HepG2 (cell line): ENCODE data around the gene ZSCAN21. TPM values are rescaled to one million over a fixed set of nuclear protein-coding genes. Genes with fewer than 3 reads are reported as not detected.

Experiments
- ADNP ChIP-seq: sonication (generic); formaldehyde crosslinking; IDR thresholded peaks from 2 replicates; pipeline ENCODE4 v1.4.0; 2020; ENCODE audit warnings: missing genetic modification reagents
- FOXO4 ChIP-seq: sonication (generic); formaldehyde crosslinking; conservative IDR thresholded peaks from 2 replicates; pipeline ENCODE4 v1.8.1; 2023; ENCODE audit warnings: missing genetic modification reagents
- GTF2F1 ChIP-seq: fragments of 150-350 bp; IDR thresholded peaks from 2 replicates; pipeline ENCODE4 v1.6.1; 2014; ENCODE audit warnings: low read length
- HNRNPL ChIP-seq: fragments of 200-400 bp; formaldehyde crosslinking; IDR thresholded peaks from 2 replicates; pipeline ENCODE4 v1.6.1; 2017; ENCODE audit warnings: mild to moderate bottlenecking, low read depth, low read length
- KDM3A ChIP-seq: IDR thresholded peaks from 2 replicates; pipeline ENCODE4 v1.6.1; 2018; ENCODE audit warnings: low read depth, missing compliant biosample characterization
- KMT2A ChIP-seq: sonication (generic); formaldehyde crosslinking; IDR thresholded peaks from 2 replicates; pipeline ENCODE4 v1.4.0; 2020; ENCODE audit warnings: missing genetic modification reagents
- NFYC ChIP-seq: IDR thresholded peaks from 2 replicates; pipeline ENCODE4 v1.6.1; 2016; ENCODE audit warnings: missing genetic modification reagents, missing compliant biosample characterization
- NONO ChIP-seq, 2 experiments: fragments of 450-650 bp in 1 of 2; sonication (generic) in 1 of 2; formaldehyde crosslinking in 1 of 2; IDR thresholded peaks in 1 of 2; conservative IDR thresholded peaks in 1 of 2; 2 replicates each; pipeline versions ENCODE4 v1.6.1 to v1.8.0; 2017 to 2022; ENCODE audit warnings: mild to moderate bottlenecking in 1 of 2, missing genetic modification reagents in 1 of 2, moderate library complexity in 1 of 2
- PITX1 ChIP-seq: sonication (generic); formaldehyde crosslinking; IDR thresholded peaks from 2 replicates; pipeline ENCODE4 v1.5.1; 2020; ENCODE audit warnings: mild to moderate bottlenecking, missing genetic modification reagents
- SMYD3 ChIP-seq: sonication (generic); formaldehyde crosslinking; IDR thresholded peaks from 2 replicates; pipeline ENCODE4 v1.8.1; 2023; ENCODE audit warnings: mild to moderate bottlenecking, missing genetic modification reagents
- TAF15 ChIP-seq: fragments of 200-400 bp; formaldehyde crosslinking; IDR thresholded peaks from one replicate; pipeline ENCODE4 v1.6.1; 2018; ENCODE audit warnings: mild to moderate bottlenecking, low read depth, low read length; ENCODE audit not compliant: poor library complexity, severe bottlenecking
- ZBTB33 ChIP-seq: sonication (generic); formaldehyde crosslinking; IDR thresholded peaks from 2 replicates; pipeline ENCODE4 v1.4.0; 2020; ENCODE audit warnings: missing genetic modification reagents
- ZBTB7A ChIP-seq: sonication (generic); formaldehyde crosslinking; IDR thresholded peaks from 2 replicates; pipeline ENCODE4 v1.8.0; 2022; ENCODE audit warnings: mild to moderate bottlenecking, missing genetic modification reagents
- ZNF10 ChIP-seq: sonication (generic); formaldehyde crosslinking; IDR thresholded peaks from 2 replicates; pipeline ENCODE4 v1.4.0; 2020; ENCODE audit warnings: mild to moderate bottlenecking, low read depth, missing genetic modification reagents, borderline replicate concordance
- ZNF17 ChIP-seq: sonication (generic); formaldehyde crosslinking; IDR thresholded peaks from 2 replicates; pipeline ENCODE4 v1.5.0; 2020; ENCODE audit warnings: mild to moderate bottlenecking, missing genetic modification reagents
- ZNF18 ChIP-seq: sonication (generic); formaldehyde crosslinking; IDR thresholded peaks from 2 replicates; pipeline ENCODE4 v1.8.0; 2022; ENCODE audit warnings: mild to moderate bottlenecking, missing genetic modification reagents; ENCODE audit not compliant: insufficient replicate concordance
- ZNF260 ChIP-seq: sonication (generic); formaldehyde crosslinking; IDR thresholded peaks from 2 replicates; pipeline ENCODE4 v1.4.0; 2020; ENCODE audit warnings: missing genetic modification reagents, low read depth, mild to moderate bottlenecking, borderline replicate concordance
- ZNF414 ChIP-seq: sonication (generic); formaldehyde crosslinking; IDR thresholded peaks from 2 replicates; pipeline ENCODE4 v1.5.0; 2020; ENCODE audit warnings: missing genetic modification reagents
- ZNF446 ChIP-seq: sonication (generic); formaldehyde crosslinking; IDR thresholded peaks from 2 replicates; pipeline ENCODE4 v1.5.0; 2020; ENCODE audit warnings: mild to moderate bottlenecking, missing genetic modification reagents
- ZNF557 ChIP-seq: sonication (generic); formaldehyde crosslinking; IDR thresholded peaks from 2 replicates; pipeline ENCODE4 v1.4.0; 2020; ENCODE audit warnings: missing genetic modification reagents
- ZNF562 ChIP-seq: sonication (generic); formaldehyde crosslinking; IDR thresholded peaks from 2 replicates; pipeline ENCODE4 v1.8.0; 2022; ENCODE audit warnings: missing genetic modification reagents, borderline replicate concordance
- ZNF619 ChIP-seq: sonication (generic); formaldehyde crosslinking; IDR thresholded peaks from 2 replicates; pipeline ENCODE4 v1.4.0; 2020; ENCODE audit warnings: mild to moderate bottlenecking, missing genetic modification reagents
- ZNF674 ChIP-seq: sonication (generic); formaldehyde crosslinking; IDR thresholded peaks from 2 replicates; pipeline ENCODE4 v1.5.0; 2020; ENCODE audit warnings: low read depth, mild to moderate bottlenecking, missing genetic modification reagents
- ZNF782 ChIP-seq: sonication (generic); formaldehyde crosslinking; IDR thresholded peaks from 2 replicates; pipeline ENCODE4 v1.4.0; 2020; ENCODE audit warnings: missing genetic modification reagents, mild to moderate bottlenecking, borderline replicate concordance
- polyA plus RNA-seq, 8 experiments: library from polyadenylated mRNA; depleted of rRNA in 3 of 8; stranded (reverse) in 7 of 8; unstranded in 1 of 8; fragments of >200 nt; fragmentation: Illumina TruSeq in 4 of 8; extraction: Trizol in 4 of 8; gene quantifications; 2 replicates each; pipeline versions ENCODE4 v1.2.1 to v1.2.3, GENCODE V29; 2011 to 2016; ENCODE audit warnings: low read depth in 4 of 8, missing spikeins in 1 of 8, mixed read lengths in 1 of 8; ENCODE audit not compliant: insufficient read depth in 1 of 8
- total RNA-seq, 5 experiments: library from RNA; depleted of rRNA; stranded (reverse); fragments of >200 nt; fragmentation: Illumina TruSeq; extraction: Trizol; gene quantifications; 2 replicates each; pipeline ENCODE4 v1.2.3, GENCODE V29; 2016; ENCODE audit warnings: low read depth in 1 of 5

ZSCAN21 gene
- total and polyA plus RNA-seq, 2 of the 13 experiments (the other 11 are each of a cell fraction or from before 2014, with no cell fraction given) = 7.0 to 10.0 TPM

GRCh38 chr7:100015232-100016214, 34.1 kb upstream of the ZSCAN21 start, which contains the start of gene ZKSCAN1 (continued):
- TF ChIP-seq ZNF18 (CRISPR knock-in tag) (no peak), NONO (IDR thresholded peaks at IDR 0.05) (no peak), NONO (CRISPR knock-in tag; conservative IDR thresholded peaks at IDR 0.05) (no peak), FOXO4 (CRISPR knock-in tag) (no peak), KDM3A (peak; percentile 60; the same call in 1 of the 2 replicates), TAF15 (no peak), PITX1 (no peak), GTF2F1 (0 out of 2 replicates have a peak, but pooled peaks have one; percentile 63), ADNP (CRISPR knock-in tag) (no peak), NFYC (no peak), ZNF619 (no peak), ZBTB33 (no peak), ZNF562 (CRISPR knock-in tag) (no peak), ZNF446 (CRISPR knock-in tag) (0 out of 2 replicates have a peak, but pooled peaks have one; percentile 26), SMYD3 (CRISPR knock-in tag) (0 out of 2 replicates have a peak, but pooled peaks have one; percentile 36), ZNF674 (no peak), ZNF557 (CRISPR knock-in tag) (no peak), ZNF782 (peak; percentile 52; the same call in 1 of the 2 replicates), ZNF414 (CRISPR knock-in tag) (0 out of 2 replicates have a peak, but pooled peaks have one; percentile 61), ZNF10 (no peak), HNRNPL (peak; percentile 61; the same call in 1 of the 2 replicates), KMT2A (CRISPR knock-in tag) (peak; percentile 80), ZNF17 (no peak), ZNF260 (CRISPR knock-in tag) (no peak), ZBTB7A (CRISPR knock-in tag) (no peak)
